ENCODE results near the gene TECPR1.

DNA sequence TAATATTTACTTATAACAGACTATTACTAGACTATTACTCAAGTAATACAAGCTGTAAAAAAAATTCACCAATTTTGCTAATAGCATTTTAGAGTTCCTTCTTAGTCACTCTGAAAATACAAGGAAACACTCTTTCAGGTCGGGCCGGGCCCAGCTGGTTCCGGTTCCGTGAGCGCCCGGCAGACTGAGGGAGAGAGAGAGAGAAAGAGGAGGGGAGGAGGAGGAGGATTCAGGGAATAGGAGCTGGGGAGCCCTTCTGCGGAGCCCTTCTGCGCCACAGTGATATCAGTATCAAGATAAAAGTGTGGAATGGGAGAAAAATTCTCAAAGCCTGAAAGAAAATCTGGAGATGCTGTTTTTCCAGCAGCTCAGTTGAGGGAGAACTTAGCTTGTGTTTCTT lies 71.3 kb downstream of the TECPR1 start:
- TF ChIP-seq, protein P1, sequence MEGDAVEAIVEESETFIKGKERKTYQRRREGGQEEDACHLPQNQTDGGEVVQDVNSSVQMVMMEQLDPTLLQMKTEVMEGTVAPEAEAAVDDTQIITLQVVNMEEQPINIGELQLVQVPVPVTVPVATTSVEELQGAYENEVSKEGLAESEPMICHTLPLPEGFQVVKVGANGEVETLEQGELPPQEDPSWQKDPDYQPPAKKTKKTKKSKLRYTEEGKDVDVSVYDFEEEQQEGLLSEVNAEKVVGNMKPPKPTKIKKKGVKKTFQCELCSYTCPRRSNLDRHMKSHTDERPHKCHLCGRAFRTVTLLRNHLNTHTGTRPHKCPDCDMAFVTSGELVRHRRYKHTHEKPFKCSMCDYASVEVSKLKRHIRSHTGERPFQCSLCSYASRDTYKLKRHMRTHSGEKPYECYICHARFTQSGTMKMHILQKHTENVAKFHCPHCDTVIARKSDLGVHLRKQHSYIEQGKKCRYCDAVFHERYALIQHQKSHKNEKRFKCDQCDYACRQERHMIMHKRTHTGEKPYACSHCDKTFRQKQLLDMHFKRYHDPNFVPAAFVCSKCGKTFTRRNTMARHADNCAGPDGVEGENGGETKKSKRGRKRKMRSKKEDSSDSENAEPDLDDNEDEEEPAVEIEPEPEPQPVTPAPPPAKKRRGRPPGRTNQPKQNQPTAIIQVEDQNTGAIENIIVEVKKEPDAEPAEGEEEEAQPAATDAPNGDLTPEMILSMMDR (IDR thresholded peaks at IDR 0.05; ENCODE audit: low read length): no peak
- no peak for TF ChIP-seq EZH2 (IDR thresholded peaks at IDR 0.05; ENCODE audit: borderline replicate concordance, low read length)
